Activated CD4-positive, CD25-positive, alpha-beta regulatory T cell treated with anti-CD3 and anti-CD28 coated beads, Interleukin-2, amount 50 U/mL, for 24 hours (primary cell): Measurements from ENCODE around the gene CAMK1D.
"Not testable (repeated sequence)": the region's sequence is repeated elsewhere in the genome, so short reads cannot be mapped to it uniquely, and the experiment has no call there.

Experiments
- ATAC-seq, 2 donors: fragments of 150-1000 bp; cut with Tn5 transposase; one replicate each; pipeline ENCODE4 v1.10.0; 2021; ENCODE audit warnings: mild to moderate bottlenecking in 1 of 2, moderate library complexity in 1 of 2

CAMK1D gene

DNA sequence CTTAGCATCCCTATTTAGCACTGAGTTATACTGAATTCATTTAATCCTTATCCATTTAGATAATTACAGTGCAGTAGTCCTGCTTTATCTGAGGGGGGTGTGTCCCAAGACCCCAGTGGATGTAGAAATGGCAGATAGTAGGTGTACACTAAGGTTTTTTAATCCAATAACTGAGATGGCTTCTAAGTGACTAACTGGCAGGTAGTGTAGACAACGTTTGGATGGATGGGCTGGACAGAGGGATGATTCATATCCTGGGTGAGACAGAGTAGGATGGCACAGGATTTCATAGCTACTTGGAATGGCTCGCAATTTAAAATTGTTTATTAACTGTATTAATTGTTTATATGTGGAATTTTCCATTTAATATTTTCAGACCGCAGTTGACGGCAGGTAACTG, 356.6 kb downstream of the CAMK1D start:
- ATAC-seq = no peak

DNA sequence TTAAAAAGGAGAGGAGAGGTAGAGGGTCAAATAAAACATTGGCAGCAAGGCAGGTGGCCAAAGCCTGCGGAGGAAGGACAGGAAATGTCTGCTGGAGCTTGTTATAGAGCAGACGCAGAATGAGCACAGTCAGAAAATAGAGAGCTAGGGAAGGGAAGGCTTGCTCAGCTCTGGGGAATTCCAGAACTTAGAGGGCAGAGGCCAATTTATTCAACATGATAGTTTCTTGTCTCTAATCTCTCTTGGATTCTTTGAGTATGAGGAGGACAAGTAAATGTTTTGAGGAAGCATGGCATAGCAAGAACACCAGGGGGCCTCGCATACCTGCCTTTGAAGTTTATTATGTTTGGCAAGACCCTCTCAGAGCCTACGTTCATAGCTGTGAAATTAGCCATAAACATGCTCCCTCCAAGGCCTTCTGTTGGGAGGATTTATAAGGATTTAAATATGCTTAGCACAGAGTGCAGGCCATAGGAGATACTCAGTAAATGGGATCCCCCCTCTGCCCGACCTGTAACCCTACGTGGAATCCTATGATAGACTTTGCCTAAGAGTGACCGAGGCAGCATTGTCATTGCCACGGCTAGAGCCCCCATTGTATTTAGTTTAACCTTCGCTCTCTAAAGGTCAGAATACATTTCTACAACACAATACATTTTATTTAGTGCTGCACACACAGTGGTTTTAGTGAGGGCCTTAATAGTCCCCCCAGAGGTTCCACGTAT, 358.3 kb downstream of the CAMK1D start:
- peak; percentile 21 to 32 for ATAC-seq

DNA sequence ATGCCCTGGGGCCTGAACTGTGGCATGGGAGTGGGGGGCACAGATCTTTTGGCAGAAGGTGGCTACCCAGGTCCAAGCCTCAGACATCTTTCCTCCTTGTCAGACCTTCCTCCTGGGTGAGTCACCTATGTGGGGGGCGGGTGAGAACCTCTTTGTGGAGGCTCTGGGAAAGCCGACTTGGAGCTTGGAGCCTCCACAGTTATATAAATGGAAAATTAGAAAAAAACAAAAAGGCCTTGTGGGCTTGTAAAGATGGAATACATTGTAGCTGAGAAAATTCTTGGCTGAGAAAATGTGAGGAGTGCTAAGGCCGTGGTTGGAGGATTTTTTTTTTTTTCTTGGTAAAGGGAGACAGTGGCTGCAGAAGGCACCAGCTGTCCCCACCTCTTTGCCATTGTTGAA, 359.7 kb downstream of the CAMK1D start:
- no peak for ATAC-seq

DNA sequence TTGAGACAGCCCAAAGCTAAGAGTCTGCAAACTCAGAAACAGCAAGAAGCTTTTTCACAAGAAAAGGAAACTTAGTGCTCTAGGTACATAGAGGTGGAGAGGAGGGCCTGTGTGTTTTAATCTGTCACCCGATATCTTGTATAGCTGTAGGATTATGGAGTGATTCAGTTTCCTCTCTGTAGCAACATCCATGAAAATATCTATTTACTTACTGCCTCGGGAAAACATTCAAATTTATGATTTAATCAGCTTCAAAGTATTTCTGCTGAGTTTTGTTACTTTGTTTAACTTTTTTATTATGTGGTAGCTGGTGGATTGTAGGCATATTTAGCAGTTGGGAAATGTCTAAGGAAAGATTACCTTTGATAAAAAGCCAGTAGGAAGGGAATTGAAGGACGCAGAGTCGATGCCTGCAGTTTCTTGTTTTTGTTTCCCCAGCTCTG, 360.2 kb downstream of the CAMK1D start:
- ATAC-seq = no peak

DNA sequence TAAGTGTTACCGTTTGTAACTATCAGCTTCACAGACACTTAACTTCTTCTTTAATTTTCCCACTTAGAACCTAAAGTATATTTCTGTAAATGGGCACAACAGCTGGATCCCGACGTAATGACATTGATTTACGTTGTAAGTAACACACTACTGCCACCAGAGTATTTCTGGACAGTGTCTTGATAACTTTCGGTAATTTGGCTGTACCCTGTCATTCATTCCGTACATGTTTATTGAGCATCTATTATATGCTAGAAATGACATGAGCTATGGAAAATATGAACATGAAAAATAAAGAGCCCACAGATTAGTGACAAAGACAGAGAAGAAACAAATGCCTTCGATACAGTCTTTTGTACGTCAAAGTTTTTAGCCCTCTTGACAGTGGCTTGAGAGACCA, 360.8 kb downstream of the CAMK1D start:
- ATAC-seq = no peak

DNA sequence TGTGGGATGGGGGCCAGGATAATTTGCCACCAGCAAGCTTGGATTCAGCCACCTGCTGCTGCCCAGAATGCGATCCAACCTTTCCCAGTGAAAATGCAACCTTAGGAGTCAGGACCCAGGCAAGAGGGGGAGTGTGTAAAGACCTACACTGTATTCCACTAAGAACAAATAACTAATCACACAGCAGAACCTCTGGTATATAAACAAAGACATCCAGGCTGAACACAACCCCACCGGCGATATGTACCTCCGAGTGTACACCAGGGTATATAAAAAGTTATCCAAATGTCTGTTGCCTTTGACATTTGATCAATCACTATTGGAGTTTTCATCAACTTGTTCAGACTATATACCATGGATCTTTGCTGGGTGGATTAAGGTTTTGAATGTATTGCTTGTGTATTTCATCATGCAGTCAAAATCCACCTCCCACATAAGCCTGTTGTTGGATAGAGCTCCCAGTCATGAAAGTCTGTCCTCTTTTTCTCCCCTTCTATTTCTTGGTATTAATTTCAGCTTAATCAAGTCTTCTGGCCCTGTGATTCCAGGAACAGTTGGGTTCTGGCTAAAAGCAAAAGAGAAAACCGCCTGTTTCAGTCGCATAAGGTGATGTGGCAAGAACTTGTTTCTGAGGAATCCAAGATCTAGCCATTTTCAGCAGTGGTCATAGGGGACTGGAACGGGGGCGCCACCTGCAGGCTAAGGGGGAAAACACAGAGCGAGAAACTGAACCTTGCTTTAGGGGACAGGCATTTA, 361.4 kb downstream of the CAMK1D start:
- peak; percentile 72 to 84 for ATAC-seq

DNA sequence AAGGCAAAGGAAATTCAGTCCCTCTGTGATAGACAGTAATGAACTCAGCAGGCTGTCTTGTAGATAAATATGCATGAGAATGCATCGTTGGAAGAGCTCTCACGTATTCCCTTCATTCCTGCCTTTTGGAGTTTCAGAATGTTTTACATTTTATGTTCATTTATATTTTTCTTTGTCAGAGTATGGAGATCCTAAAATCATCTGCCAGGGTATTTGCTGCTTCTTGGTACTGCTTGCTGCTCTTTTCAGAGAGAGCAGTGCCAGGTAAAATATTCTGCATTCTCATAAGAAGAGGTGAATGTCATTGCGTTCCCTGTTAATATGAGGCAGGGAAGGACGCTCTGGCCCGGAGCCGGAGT, 362.0 kb downstream of the CAMK1D start:
- no peak for ATAC-seq

DNA sequence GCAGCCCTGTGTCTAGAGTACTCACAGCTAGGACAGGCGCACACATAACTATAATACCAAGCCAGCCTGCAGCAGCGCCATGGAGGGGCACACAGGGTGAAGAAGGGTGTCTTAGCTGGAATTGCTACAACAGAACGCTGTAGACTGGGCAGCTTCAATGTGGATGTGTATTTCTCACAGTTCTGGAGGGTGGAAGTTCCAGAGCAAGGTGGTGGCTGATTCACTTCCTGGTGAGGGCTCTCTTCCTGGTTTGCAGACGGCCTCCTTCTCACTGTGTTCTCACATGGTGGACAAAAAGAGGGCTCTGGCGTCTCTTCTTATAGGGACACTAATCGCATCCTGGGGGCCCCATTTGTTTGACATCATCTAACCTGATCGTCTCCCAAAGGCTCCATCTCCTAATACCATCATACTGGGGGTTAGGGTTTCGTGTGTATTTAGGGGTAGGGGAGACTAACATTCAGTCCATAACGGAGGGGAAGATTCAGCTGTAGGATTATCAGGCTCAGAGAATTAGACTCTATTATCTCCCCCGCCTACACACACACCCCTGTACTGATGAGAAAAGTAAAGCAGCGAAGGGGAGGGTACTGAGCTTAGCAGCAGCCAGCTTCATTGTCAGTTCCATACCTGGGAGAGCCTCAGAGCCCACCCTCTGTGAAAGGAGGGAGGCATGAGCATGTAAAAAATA, 363.1 kb downstream of the CAMK1D start:
- no peak for ATAC-seq

DNA sequence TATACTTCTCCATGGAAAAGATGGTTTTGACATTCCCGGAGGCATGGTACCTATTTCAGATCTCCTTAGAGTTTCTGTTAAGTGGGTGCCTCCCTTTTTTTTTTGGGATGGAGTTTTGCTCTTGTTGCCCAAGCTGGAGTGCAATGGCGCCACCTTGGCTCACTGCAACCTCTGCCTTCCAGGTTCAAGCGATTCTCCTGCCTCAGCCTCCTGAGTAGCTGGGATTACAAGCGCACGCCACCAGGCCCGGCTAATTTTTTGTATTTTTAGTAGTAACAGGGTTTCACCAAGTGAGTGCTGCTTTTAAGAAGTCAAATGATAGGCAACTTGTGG, 363.6 kb downstream of the CAMK1D start:
- not testable (repeated sequence) for ATAC-seq

DNA sequence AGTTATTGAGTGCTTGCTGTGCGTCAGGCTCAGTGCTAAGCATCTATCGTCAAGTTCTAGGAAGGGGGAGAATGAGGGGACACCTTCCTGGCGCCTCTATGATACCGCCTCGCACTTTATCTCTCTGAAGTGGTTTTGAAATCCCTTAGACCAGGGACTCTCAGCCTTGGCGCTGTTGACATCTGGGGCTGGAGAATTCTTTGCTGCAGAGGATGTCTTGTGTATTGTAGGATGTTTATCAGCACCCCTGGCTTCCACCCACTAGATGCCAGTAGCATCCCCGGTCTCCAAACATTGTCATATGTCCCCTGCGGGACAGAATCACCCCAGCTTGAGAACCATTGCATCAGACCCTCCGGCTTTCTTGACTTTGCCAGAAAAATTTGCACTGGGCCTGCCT, 366.7 kb downstream of the CAMK1D start:
- no peak for ATAC-seq

DNA sequence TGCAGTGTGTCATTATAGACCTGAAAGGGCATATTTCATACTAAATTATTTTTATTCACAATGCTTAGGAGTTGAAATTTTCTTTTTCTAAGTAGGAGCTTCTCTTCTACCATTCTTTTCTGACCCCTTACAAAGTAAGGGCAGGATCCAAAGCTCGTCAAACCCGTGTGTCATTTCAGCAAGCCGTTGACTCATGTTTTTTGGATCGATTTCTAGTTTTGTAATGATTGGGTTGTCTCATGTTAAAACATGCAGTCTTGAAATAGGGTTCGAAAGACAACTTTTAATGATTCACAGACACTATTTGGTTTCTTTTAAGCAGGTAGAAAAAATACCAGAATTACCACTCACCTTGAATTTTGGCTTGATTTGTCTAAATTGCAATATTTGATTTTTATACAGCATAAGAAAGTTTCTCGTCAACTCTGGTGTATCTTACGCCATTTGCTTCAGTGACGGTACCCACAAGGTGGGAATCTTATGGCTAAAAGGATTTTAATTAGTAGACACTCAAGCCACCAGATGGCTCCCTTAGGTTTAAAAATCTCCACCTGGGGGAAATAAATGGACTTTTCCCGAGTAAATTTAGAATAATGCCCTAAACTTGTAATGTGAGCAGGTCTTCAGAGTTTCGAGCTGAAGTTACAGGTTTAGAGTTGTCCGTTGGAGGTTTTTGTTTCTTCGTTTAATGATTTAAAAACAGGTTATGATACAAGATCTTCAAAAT, 368.8 kb downstream of the CAMK1D start:
- ATAC-seq = peak in 1 of 2 donors; percentile 39

DNA sequence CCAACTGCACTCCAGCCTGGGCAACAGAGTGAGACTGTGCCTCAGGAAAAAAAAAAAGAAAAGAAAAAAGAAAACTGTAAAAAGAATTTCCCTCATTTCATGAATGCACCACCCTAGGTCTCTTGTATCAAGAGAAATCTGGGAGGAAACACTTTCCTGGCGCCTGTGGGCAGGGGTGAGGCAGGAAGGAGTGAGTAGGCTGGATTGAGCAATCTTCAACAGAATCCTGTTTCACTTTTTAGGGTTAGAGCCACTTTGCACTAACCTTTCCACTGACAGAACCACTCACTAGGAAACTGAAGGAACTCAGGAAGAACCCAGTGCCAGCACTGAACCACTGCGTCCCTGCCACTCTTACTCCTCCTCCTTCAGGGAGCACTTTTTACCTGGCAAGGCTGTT, 370.0 kb downstream of the CAMK1D start:
- no peak for ATAC-seq

DNA sequence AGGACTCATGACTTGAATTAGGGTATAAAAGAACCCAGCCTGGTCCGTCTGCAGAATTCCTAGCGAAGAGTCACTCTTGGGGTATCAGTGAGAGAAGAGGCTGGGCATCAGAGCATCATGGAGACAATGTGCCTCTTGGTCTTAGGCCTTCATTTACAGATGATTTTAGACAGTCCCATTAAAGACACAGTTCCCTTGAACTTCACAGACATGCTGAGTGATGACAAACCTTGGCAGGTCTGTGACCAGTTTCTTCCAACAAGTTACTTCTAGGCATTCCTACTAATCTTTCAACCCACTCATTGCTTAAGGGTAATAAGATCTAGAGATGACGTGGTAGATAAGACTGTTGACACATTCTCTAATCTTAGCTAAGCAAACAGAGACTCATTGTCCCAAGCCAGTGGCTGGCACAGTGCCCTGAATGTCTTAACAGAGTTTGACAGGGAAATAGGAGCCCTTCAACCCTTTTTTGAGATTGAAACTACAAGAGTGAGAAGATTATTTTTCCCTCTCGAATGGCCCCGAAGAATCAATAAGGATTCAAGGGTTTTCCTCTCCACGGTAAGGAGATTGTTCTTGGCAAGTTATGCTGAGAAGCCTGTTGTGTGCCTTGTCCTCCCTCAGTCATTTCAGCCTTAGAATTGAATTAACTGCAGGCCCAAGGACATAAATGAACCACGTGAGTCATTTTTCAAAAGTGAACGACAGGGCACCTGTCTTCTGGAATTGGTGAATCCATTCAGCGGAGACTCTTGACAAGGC, 371.1 kb downstream of the CAMK1D start:
- peak; percentile 77 to 80 for ATAC-seq

DNA sequence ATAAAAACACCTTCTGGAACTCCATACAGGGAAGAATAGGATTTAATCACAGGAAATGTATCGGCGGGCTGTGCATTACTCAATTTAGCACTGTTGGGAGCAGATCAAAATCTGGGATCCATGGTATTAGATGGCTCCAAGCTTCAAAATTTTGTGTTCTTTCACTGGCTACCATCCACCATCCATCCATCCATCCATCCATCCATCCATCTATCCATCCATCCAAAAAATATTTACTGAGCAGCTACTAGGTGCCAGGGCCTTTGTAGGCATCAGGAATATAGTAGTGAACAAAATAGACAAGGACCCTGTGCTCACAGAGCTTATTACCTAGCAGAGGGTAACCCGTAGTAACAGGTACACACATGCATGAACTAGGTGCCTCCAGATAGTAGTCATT, 372.0 kb downstream of the CAMK1D start:
- no peak for ATAC-seq

DNA sequence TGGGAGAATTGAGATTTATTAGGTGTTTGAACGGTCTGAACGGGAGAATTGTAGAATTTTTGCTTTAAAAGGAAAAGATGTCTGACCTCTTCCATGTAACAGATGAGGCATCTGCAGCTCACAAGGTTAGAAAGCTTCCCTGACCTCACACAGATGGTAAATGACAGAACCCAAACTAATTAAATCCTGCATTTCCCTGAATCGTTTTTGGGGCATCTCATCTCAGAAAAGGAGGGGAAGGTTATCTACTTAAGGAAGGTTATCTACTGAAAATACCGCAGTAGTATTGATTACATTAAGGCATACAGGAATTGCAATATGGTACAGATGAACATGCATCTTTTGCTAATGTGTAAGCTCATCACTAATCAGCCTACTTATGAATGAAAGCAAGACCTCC, 373.9 kb downstream of the CAMK1D start:
- no peak for ATAC-seq

DNA sequence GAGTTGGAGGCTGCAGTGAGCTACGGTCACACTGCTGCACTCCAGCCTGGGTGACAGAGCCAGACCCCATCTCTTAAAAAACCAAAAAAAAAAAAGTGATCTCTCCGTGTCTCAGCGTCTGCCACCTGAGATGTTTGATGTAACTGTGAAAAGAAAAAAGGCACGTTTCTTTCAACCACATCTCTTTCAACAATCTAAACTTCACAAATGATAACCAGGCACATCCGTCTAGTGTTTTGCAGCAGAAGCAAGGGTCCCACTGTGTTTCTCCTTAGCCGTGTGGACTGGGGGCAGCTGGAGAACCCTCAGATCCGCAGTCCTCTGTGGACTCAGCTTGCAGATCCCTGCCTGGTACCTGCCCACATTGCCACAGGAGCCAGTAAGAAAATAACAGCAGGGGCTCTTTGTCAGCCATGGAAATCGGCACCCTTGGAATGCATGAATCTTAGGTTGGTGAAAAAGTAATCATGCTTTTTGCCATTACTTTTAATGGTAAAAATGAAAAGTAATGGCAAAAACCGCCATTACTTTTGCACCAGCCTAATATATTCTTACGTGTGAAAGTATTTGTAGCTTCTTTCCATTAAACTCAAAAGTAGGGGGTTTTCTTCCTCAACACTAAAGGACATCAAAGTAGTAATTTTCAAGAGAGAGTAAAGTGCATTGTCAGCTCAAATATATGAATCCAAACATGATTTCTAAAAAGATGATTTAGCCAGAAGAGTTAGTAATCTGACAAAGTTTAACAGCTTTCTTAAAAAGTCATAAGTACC, 375.6 kb downstream of the CAMK1D start:
- no peak for ATAC-seq

DNA sequence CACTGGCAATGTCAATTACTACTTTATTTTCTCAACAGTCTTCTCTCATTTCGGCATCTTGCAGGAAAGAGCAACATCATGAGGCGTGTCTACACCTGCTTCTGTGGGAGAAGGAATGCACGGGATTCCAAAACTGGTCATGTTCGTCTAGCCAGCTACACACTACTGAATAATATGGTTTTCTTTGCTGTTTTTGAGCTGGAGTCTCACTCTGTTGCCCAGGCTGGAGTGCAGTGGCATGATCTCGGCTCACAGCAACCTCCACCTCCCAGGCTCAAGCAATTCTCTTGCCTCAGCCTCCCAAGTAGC, 376.2 kb downstream of the CAMK1D start:
- not testable (repeated sequence) for ATAC-seq

DNA sequence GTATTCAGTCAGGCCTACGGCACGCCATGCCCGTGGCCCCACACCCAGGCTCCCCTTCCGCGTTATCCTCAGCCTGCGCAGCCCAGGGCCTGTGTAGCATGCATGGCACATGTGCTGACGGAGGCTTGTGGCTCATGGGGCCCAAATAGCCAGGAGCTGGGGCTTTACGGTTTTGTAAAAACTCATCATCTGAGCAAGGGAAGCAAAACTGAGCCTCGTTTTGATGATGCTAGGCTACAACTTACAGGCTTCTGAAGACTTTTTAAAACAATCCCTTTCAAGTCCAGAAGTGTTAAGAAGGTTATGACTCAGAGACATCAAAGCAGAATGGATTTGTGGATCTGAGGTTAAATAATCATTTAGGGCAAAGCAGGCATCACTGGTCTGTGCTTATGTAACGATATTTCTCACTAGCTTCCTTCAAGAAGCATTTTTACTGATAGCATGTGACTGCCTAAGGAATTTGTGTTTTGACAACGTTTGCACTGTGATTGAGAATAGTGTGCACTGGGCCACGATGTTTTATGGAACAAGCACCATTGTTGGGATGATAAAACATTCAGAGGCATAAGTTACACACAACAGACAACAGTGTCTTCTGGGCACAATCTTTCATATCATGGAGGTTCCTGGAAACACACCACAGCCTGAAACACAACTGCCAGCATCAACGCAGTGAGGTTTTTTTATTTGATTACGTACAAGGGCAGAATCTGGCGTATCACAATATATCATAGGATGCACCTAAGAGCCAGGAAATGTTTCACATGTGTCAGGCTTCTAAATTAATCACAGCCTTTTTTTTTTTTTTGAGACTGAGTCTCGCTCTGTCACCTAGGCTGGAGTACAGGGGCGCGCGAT, 377.9 kb downstream of the CAMK1D start:
- peak; percentile 53 to 73 for ATAC-seq

DNA sequence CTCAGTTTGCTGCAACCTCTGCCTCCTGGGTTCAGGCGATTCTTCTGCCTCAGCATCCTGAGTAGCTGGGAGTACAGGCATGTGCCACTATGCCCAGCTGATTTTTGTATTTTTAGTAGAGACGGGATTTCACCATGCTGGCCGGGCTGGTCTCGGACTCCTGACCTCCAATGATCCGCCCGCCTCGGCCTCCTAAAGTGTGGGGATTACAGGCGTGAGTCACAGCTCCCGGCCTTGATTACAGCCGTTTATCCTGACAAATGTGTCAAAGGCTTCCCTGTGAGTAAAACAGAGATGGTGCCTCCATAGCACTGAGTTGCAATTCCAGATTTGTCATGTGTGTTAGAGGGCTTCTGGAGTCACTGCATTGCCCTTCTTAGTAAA, 378.5 kb downstream of the CAMK1D start:
- ATAC-seq = no peak

DNA sequence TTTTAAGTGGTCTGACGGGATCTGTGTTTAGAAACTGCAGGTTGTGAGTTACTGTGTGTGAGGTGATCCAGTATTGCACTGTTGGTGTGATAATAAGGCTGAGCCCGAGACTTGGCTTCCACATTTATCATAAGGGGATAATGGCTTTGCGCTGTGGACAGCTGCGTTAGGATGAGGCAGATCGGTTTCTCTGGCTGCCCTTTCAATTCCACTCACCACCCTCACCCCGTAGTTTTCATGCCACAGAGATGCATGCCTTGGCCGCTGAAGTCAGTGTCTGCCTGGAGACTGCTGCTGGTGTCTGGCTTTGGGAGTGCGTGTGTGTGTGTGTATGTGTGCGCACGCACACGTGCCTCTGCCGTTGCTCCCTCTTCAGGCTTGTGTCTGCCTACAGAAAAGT, 379.1 kb downstream of the CAMK1D start:
- ATAC-seq = no peak

DNA sequence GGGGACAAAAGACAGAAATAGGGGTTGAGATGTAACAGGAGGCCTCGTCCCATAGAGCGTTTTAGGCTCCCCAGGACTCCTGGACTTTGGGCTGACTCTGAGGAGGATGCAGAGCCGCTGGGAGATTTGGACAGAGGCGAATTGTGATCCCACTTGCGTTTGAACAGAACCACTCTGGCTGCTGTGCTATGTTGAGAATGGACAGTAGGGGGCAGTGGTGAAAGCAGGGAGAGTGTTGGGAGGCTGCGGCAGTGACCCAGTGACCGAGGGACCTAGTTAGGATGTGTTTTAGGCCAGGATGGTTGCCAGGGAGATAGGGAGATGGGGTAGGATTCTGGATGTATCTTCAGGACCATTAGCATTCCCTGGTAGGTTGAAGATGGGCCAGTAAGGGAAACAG, 380.5 kb downstream of the CAMK1D start:
- no peak for ATAC-seq
